GM23338 (cell line): ENCODE measurements around the gene FERMT3. TPM values are rescaled to one million over a fixed set of nuclear protein-coding genes. Genes with fewer than 3 reads are reported as not detected.
A peak's percentile ranks its signal among the peaks of the same experiment; 100 is the strongest.

ENCODE experiments used
- ATAC-seq: fragments of 200-7000 bp; cut with Tn5 transposase; 3 replicates; pipeline ENCODE4 v1.9.1; 2020
- DNase-seq: peaks from one replicate; pipeline ENCODE4 v3.0.0-alpha.2; 2015; ENCODE audit warnings: low spot score
- H2AFZ ChIP-seq: fragments of 200-600 bp; sonication (generic); 2 replicates; pipeline ENCODE4 v1.8.0; 2016; ENCODE audit warnings: antibody characterized with exemption, mild to moderate bottlenecking, moderate library complexity
- H3F3A ChIP-seq: fragments of 200-600 bp; sonication (generic); replicated peaks from 2 replicates; pipeline ENCODE4 v1.8.0; 2017; ENCODE audit warnings: antibody characterized with exemption, mixed run types, low read depth
- H3K27ac ChIP-seq: fragments of 200-600 bp; sonication (generic); 2 replicates; pipeline ENCODE4 v1.6.1; 2016; ENCODE audit warnings: low read depth
- H3K27me3 ChIP-seq: fragments of 200-600 bp; sonication (generic); 2 replicates; pipeline ENCODE4 v1.8.0; 2016; ENCODE audit warnings: mild to moderate bottlenecking, mixed run types, moderate library complexity; ENCODE audit not compliant: insufficient read depth
- H3K36me3 ChIP-seq: fragments of 200-600 bp; sonication (generic); 2 replicates; pipeline ENCODE4 v1.8.0; 2016; ENCODE audit warnings: mild to moderate bottlenecking; ENCODE audit not compliant: insufficient read depth
- H3K4me1 ChIP-seq: fragments of 200-600 bp; sonication (generic); 2 replicates; pipeline ENCODE4 v1.8.0; 2016; ENCODE audit warnings: mild to moderate bottlenecking, moderate library complexity; ENCODE audit not compliant: insufficient read depth
- H3K4me2 ChIP-seq: fragments of 200-600 bp; sonication (generic); 2 replicates; pipeline ENCODE4 v1.7.1; 2017; ENCODE audit warnings: mixed run types
- H3K4me3 ChIP-seq: fragments of 200-600 bp; sonication (generic); 2 replicates; pipeline ENCODE4 v1.6.1; 2016; ENCODE audit warnings: mixed run types
- H3K79me2 ChIP-seq: fragments of 200-600 bp; sonication (generic); replicated peaks from 2 replicates; pipeline ENCODE4 v1.8.0; 2017; ENCODE audit warnings: mild to moderate bottlenecking; ENCODE audit not compliant: insufficient read depth
- H3K9me2 ChIP-seq: fragments of 200-600 bp; sonication (generic); 2 replicates; pipeline ENCODE4 v1.8.0; 2017; ENCODE audit not compliant: insufficient read depth
- H4K20me1 ChIP-seq: fragments of 200-600 bp; sonication (generic); replicated peaks from 2 replicates; pipeline ENCODE4 v1.8.0; 2017; ENCODE audit warnings: mild to moderate bottlenecking; ENCODE audit not compliant: insufficient read depth
- H3K27ac Mint-ChIP-seq: 2 replicates; pipeline ENCODE4 v1.8.0; 2020; ENCODE audit warnings: inconsistent platforms, mild to moderate bottlenecking, moderate library complexity, mixed read lengths
- H3K27me3 Mint-ChIP-seq: 3 replicates; pipeline ENCODE4 v1.8.0; 2022; ENCODE audit warnings: low read depth, mild to moderate bottlenecking, moderate library complexity, mixed read lengths, inconsistent platforms; ENCODE audit not compliant: insufficient read depth, poor library complexity
- H3K36me3 Mint-ChIP-seq: 3 replicates; pipeline ENCODE4 v1.8.0; 2021; ENCODE audit warnings: low read depth, mild to moderate bottlenecking, inconsistent platforms, moderate library complexity, mixed read lengths
- H3K4me1 Mint-ChIP-seq: 3 replicates; pipeline ENCODE4 v1.8.0; 2020; ENCODE audit warnings: mild to moderate bottlenecking, inconsistent platforms, mixed read lengths
- H3K4me3 Mint-ChIP-seq: 3 replicates; pipeline ENCODE4 v1.8.0; 2021; ENCODE audit warnings: moderate library complexity, mild to moderate bottlenecking, inconsistent platforms, mixed read lengths
- H3K9me3 Mint-ChIP-seq: 3 replicates; pipeline ENCODE4 v1.8.0; 2020; ENCODE audit warnings: moderate library complexity, mild to moderate bottlenecking, inconsistent platforms, mixed read lengths
- CREB1 ChIP-seq: fragments of 250-450 bp; sonication (Bioruptor Pico); IDR thresholded peaks from 2 replicates; pipeline ENCODE4 v1.5.0; 2020; ENCODE audit warnings: low read depth, mild to moderate bottlenecking, moderate library complexity
- ETS1 ChIP-seq: IDR thresholded peaks from 2 replicates; pipeline ENCODE4 v1.6.1; 2016; ENCODE audit warnings: antibody characterized with exemption
- NANOG ChIP-seq: IDR thresholded peaks from 2 replicates; pipeline ENCODE4 v1.6.1; 2016; ENCODE audit warnings: antibody characterized with exemption, borderline replicate concordance
- POLR2AphosphoS5 ChIP-seq: IDR thresholded peaks from 2 replicates; pipeline ENCODE4 v1.6.1; 2016; ENCODE audit warnings: antibody characterized with exemption, low read depth
- REST ChIP-seq: IDR thresholded peaks from one replicate; pipeline ENCODE4 v1.6.1; 2018; ENCODE audit warnings: antibody characterized with exemption; ENCODE audit not compliant: unreplicated experiment
- ZNF114 ChIP-seq: fragments of 250-450 bp; sonication (Bioruptor Pico); IDR thresholded peaks from 2 replicates; pipeline ENCODE4 v1.5.0; 2020; ENCODE audit warnings: mild to moderate bottlenecking, moderate library complexity
- ZNF331 ChIP-seq: fragments of 250-450 bp; sonication (Bioruptor Pico); IDR thresholded peaks from 2 replicates; pipeline ENCODE4 v1.5.0; 2020; ENCODE audit warnings: low read depth, mild to moderate bottlenecking, moderate library complexity
- polyA plus RNA-seq: library from polyadenylated mRNA; unstranded; fragments of >200 nt; fragmentation: Nextera tagmentation; extraction: Ambion mirVana; gene quantifications from 2 replicates; pipeline ENCODE4 v1.2.1, GENCODE V29; 2016
- total RNA-seq: library from RNA; depleted of rRNA; stranded (reverse); fragments of >200 nt; shearing (Covaris generic); gene quantifications from 2 replicates; pipeline ENCODE4 v1.2.3, GENCODE V29; 2014
- TF ChIP-seq, protein P1 (sequence below): fragments of 250-450 bp; sonication (Bioruptor Pico); IDR thresholded peaks from 2 replicates; pipeline ENCODE4 v1.5.0; 2020; ENCODE audit warnings: mild to moderate bottlenecking, moderate library complexity

Gene FERMT3
- total and polyA plus RNA-seq, 2 experiments from 2014 or later: 1.5 to 1.6 TPM

- TF ChIP-seq, protein P1, sequence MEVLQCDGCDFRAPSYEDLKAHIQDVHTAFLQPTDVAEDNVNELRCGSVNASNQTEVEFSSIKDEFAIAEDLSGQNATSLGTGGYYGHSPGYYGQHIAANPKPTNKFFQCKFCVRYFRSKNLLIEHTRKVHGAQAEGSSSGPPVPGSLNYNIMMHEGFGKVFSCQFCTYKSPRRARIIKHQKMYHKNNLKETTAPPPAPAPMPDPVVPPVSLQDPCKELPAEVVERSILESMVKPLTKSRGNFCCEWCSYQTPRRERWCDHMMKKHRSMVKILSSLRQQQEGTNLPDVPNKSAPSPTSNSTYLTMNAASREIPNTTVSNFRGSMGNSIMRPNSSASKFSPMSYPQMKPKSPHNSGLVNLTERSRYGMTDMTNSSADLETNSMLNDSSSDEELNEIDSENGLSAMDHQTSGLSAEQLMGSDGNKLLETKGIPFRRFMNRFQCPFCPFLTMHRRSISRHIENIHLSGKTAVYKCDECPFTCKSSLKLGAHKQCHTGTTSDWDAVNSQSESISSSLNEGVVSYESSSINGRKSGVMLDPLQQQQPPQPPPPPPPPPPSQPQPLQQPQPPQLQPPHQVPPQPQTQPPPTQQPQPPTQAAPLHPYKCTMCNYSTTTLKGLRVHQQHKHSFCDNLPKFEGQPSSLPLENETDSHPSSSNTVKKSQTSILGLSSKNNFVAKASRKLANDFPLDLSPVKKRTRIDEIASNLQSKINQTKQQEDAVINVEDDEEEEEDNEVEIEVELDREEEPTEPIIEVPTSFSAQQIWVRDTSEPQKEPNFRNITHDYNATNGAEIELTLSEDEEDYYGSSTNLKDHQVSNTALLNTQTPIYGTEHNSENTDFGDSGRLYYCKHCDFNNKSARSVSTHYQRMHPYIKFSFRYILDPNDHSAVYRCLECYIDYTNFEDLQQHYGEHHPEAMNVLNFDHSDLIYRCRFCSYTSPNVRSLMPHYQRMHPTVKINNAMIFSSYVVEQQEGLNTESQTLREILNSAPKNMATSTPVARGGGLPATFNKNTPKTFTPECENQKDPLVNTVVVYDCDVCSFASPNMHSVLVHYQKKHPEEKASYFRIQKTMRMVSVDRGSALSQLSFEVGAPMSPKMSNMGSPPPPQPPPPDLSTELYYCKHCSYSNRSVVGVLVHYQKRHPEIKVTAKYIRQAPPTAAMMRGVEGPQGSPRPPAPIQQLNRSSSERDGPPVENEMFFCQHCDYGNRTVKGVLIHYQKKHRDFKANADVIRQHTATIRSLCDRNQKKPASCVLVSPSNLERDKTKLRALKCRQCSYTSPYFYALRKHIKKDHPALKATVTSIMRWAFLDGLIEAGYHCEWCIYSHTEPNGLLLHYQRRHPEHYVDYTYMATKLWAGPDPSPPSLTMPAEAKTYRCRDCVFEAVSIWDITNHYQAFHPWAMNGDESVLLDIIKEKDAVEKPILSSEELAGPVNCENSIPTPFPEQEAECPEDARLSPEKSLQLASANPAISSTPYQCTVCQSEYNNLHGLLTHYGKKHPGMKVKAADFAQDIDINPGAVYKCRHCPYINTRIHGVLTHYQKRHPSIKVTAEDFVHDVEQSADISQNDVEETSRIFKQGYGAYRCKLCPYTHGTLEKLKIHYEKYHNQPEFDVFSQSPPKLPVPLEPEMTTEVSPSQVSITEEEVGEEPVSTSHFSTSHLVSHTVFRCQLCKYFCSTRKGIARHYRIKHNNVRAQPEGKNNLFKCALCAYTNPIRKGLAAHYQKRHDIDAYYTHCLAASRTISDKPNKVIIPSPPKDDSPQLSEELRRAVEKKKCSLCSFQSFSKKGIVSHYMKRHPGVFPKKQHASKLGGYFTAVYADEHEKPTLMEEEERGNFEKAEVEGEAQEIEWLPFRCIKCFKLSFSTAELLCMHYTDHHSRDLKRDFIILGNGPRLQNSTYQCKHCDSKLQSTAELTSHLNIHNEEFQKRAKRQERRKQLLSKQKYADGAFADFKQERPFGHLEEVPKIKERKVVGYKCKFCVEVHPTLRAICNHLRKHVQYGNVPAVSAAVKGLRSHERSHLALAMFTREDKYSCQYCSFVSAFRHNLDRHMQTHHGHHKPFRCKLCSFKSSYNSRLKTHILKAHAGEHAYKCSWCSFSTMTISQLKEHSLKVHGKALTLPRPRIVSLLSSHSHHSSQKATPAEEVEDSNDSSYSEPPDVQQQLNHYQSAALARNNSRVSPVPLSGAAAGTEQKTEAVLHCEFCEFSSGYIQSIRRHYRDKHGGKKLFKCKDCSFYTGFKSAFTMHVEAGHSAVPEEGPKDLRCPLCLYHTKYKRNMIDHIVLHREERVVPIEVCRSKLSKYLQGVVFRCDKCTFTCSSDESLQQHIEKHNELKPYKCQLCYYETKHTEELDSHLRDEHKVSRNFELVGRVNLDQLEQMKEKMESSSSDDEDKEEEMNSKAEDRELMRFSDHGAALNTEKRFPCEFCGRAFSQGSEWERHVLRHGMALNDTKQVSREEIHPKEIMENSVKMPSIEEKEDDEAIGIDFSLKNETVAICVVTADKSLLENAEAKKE: no peak
- TF ChIP-seq ZNF331 (CRISPR knock-in tag) (no peak), CREB1 (CRISPR knock-in tag) (no peak), NANOG (no peak), POLR2AphosphoS5 (no peak), ETS1 (no peak)
These were observed 45.2 kb downstream of the FERMT3 start (continued) for GRCh38 chr11:64251753-64252002.

DNA sequence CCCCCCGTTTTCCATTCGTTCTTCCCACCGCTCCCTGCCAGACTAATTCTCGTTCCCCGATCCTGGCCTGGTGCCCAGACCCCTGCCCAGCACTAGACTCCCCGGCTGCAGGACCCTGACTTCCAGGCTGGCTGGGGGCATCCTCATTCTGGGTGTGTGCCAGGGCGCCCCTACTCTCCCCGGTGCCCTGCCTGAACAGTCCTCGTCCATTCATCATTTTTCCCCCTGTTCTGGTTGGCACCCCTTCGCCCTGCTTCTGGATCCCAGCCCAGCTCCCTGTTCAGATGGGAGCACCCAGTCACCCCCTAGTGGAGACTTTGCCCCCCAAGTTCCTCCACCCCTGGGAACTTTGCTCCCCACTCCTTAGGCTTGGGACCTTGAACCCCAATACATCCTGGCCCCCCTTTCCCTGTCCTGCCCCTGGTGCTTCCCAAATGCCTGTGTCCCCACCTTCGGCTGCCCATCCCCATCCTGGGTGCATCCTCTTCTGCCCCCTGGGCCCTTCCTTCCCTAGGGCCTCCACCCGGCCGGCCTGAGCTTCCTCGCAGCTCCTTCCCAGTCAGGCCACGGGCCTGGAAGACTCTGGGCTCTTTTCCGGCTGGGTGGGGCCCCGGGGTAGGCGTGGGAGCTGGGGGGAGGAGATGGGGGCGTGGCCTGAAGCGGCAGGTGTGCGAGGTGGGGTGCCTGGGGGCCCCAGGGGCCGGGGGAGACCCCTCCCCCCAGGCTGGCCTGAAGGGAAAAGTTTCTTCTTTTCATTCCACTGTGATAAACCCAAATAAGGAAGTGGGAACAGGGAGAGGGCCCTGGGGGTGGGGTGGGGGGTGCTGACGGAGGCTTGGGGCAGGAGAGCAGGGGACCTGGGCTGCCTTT lies 45.7 kb downstream of the FERMT3 start:
- Mint-ChIP-seq H3K4me3 (peak overlapping the region; percentile 92), H3K9me3 (no peaks in the 10 kb centered on the region), H3K4me1 (peaks cover 39% of the 10 kb centered on the region), H3K27me3 (peaks cover 28% of the 10 kb centered on the region), H3K27ac (peak overlapping the region; percentile 69; the same call in 1 of the 2 replicates), H3K36me3 (peaks cover 16% of the 10 kb centered on the region)
- peaks cover 19% of the 10 kb centered on the region for H3K79me2 ChIP-seq
- peak overlapping the region; percentile 94 for H3K4me3 ChIP-seq
- H3K36me3 ChIP-seq: 0 out of 2 replicates have a peak, but pooled peaks cover 5% of the 10 kb centered on the region
- DNase-seq (peak; percentile 66), ATAC-seq (peak; percentile 14)
- no peaks in the 10 kb centered on the region for H3K9me2 ChIP-seq
- peaks cover 30% of the 10 kb centered on the region for H3F3A ChIP-seq
- peak overlapping the region; percentile 59; the same call in 1 of the 2 replicates for H3K27ac ChIP-seq
- H2AFZ ChIP-seq: no peak overlapping the region
- H4K20me1 ChIP-seq: no peaks in the 10 kb centered on the region; the same call in none of the 2 replicates
- peak overlapping the region; percentile 98 for H3K4me2 ChIP-seq
- H3K27me3 ChIP-seq: no peaks in the 10 kb centered on the region
- peaks cover 32% of the 10 kb centered on the region for H3K4me1 ChIP-seq
- TF ChIP-seq REST: no peak
- peak; percentile 64 for TF ChIP-seq POLR2AphosphoS5
- no peak for TF ChIP-seq ZNF114 (CRISPR knock-in tag)
